Stimulated activated CD4-positive, alpha-beta T cell treated with anti-CD3 and anti-CD28 coated beads, Interleukin-4, amount 100 ng/mL, for 48 hours (primary cell): Measurements from ENCODE around the gene ENG.

Experiments
- DNase-seq, 2 donors: peaks; one replicate each; pipeline ENCODE4 v3.0.0-alpha.2; 2020; ENCODE audit warnings: low read depth in 2 of 2

Gene ENG

DNA sequence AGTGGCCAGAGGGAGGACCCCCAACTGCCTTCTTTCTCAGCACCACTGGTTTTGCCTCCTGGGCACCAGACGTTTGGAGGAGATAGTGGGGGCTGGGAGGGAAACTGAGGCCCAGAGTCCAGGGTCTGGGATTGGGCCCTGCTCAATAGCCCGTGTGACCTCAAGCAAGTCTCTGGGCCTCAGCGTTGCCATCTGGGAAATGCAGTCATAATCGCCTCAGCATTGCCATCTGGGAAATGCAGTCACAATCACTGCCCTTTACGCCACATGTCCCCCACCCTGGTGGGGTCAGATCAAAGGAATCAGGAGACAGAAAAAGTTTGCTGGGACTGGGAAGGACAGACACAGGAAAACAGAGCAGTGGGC, 77.6 kb downstream of the ENG start:
- no peak for DNase-seq

DNA sequence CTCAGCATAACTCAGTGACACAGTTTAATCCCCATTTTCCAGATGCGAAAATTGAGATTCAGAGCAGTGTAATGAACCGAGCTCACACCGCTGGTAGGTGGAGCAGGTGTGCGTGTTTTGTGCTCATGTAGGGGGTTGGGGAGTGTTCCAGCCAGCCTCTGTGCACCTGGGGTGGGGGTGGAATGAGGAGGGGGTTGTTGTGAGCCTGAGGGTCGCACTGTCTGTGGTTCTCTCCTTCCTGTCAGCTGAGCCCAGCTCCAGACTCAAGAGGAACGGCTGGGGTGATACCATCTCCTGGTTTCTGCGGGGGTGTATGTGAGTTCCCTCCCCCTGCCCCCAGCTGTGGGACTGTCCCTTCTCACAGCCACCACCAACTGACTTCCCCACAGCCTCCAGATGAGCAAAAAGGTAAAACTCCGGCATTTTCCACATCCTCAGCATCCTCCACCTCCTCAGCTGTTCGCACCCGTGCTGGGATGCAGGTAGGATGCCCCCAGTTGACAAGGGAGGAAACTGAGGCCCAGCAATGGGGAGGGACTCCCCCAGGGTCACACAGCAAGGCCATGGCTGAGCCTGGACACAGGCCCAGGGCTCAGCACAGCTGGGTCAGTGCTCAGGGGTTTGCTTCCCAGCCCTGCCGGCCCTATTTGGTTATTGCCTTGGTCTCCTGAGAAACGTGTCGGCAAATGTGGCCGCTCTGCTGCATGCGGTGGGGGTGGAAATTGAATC, 78.1 kb downstream of the ENG start:
- peak; percentile 56 to 60 for DNase-seq

DNA sequence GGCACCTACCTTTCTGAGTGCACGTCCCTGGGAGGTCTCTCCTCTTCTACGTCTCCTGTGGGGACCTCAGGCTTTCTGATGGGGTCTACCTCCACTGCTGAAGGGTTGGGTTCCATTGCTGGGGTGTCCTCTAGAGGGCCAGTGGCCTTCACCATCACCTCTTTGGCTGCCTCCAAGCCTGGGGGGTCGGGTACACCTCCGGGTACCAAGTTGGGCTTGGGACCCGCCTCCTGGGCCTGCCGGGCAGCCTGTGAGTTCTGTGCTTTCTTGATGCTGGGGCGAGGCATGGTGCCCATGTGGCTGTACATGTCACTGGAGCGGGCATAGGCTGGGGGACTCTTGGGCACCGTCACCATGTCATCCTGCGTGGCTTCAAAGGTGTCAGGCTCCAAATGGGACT, 80.5 kb downstream of the ENG start:
- no peak for DNase-seq

DNA sequence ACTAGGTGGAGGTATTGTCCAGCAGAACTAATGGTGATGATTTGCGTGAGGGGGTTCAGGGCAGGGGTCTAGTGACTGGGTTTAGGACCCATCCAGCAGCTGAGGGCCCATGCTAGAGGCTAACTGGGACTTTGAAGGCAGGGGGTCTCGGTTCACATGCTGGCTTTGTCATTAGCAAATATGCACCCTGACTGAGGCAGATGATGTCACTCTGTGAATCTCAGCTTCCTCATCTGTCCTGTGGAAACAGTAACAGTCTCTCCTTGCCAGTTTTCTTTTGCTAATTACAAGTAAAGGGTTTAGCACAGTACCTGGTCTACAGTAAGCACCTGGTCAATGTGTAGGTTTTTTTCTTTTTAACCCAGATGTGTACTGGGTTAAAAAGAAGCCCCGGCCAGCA, 81.2 kb downstream of the ENG start:
- no peak for DNase-seq

DNA sequence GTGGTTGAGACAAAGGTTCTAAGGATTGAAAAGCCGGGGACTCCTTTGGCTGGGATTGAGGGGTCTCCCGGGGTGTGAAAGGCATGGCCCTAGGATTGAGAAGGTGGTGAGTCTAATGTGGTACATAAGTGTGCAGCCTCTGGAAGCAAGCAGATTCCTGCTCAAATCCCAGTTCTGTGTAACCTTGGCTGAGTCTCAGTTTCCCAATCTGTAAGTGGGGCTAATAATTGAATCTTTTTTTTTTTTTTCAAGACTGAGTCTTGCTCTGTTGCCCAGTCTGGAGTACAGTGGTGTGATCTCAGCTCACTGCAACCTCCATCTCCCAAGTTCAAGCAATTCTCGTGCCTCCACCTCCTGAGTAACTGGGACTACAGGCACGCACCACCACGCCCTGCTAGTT, 81.9 kb downstream of the ENG start:
- no peak for DNase-seq

DNA sequence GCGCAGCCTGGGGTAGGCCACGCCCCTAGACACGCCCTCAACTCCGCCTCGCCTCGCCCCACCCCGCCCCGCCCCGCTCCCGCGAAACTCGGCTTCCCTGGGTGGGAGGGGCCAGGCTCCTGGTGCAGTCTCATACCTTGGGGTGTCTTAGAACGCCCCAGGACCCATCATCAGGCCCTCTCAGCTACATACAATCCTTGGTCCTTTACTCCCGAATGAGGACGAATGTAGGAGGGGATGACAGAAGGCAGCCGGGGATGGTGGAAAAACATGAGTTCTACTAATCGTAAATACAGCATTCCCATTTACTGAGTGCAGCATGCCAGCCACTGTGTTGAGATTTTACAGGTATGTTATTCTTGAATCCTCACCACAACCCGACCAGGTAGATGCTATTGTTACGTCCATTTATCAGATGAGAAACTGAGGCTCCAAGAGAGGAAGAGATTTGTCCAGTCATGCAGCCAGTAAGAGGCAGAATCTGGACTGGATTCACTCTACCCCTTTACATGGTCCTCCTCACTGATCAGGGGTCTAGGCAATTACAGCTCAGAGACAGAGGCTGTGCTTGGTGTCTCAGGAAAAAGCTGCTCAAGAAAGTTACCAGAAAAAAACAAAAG, 82.8 kb downstream of the ENG start:
- no peak for DNase-seq

DNA sequence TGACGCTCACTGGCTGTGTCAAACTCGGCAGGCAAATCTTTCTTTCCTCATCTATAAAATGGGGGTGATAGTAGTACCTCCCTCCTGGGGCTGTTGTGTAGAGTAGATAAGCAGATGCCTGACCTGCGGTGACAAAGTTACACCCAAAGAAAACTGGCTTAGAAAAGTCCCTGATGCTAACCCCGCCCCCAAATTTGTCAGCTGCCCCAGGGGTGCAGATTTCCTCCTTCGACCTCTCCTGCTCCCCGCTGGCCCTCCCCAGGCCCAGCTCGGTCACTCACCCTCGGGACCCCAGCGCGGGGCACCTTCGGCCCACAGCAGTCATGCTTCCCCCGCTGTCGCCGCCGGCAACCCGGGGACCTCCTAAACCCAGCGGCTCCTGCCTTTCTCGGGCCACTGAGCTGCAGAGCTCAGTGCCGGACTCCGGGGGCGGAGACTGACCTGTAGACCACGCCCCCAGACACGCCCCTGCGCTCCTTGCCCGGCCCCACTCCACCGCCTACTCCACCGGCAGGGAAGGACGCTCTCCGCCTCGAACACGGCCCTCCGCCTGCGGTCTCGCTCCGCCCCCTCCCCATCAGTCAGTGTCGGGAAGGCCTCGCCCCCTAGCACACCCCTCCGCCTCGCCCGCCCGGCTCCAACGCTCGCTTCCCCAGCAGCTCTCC, 83.4 kb downstream of the ENG start:
- peak; percentile 97 for DNase-seq

DNA sequence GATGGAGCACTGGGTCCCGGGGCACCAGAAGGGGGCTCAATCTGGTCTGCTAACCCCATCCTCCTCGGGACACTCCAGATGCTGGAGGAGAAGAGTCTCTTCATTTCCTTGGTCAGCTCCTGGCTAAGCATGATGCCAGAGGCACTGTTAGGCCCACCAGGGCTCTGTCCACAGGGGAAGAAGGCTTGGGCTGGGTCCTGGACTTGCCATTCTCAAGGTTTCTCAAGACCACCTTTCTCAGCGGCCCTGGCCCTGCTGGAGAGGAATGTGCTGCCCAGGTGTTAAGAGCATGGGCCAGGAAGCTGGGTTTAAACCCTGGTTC, 83.9 kb downstream of the ENG start:
- no peak for DNase-seq

DNA sequence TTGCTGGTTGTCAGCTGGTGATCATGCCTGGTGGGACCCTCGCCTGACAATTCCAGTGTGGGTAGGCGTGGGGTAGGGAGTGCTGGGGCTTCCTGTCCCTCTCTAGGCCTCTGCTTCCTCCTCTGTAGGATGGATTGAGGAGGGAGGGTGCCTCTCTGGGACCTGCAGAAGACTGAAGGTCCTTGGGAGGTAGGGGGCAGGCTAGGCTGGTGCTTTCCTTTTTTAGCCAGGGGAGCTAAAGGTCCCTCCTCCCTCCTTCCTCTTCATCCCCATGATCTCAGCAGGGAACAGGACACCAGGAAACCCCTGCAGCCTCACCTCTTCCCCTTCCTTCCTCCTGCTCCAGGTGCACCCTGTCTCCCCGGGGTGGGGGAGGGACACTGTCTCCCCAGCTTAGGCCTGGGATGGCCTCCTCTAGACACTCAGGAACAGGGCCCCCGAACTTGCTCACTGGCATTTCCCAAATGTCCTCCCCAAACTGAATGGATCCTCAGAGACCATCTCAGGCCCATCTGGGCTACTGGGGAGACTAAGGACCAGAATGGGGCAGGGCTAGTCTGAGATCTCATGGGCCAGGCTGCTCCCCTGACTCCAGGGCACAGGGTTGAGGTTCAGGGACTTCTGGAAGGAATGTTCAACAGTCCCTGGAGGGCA, 84.4 kb downstream of the ENG start:
- no peak for DNase-seq

DNA sequence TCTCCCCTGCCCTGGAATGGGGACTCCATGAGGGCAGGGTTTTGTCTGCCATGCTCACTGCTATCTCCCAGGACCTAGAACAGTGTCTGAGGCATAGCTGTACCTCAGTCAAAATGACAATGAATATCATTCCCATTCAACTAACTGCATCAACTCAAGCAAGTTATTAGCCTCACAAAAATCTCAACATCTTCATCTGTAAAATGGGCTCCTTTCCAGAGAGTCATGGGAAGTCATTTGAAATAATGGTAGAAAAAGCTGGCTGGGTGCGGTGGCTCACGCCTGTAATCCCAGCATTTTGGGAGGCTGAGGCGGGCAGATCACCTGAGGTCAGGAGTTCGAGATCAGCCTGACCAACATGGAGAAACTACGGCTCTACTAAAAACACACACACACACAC, 85.4 kb downstream of the ENG start:
- DNase-seq = no peak

DNA sequence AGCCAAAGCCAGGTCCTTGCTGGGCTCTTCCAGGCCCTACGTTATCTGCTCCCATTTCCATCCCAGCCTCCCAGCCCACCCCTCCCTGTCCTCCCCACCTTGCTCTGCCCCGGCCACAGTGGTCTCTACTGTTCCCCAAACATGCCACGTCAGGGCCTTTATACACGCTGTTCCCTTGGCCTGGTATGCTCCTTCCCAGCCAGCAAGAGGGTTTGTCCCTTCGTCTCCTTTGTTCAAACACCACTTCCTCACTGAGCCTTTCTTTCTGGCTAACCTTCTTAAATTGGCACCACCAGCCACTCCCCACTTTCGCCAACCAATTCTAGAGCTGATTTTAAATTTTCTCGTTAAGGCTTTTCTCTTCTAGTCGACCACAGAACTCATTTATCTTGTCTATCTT, 85.8 kb downstream of the ENG start:
- no peak for DNase-seq

DNA sequence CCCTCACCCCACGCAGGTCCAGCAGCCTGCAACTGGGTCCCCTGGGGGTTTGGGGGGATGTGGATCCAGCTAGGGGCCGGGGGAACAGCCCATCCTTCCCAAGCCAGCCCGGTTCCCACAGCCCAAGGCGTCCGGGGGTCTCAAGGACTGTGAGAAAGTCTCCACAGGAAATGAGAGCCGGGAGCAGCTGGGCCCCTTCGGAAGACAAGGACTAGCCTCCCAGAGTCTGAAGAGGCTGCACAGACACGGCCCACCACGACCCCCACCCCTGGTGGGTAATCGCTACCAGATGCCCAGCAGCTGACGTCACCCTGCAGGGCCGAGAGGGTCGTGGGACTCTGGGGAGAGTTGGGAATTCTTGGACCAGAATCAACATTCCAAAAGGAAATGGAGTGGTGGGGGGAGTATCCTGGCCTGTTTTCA, 86.5 kb downstream of the ENG start:
- DNase-seq = no peak

DNA sequence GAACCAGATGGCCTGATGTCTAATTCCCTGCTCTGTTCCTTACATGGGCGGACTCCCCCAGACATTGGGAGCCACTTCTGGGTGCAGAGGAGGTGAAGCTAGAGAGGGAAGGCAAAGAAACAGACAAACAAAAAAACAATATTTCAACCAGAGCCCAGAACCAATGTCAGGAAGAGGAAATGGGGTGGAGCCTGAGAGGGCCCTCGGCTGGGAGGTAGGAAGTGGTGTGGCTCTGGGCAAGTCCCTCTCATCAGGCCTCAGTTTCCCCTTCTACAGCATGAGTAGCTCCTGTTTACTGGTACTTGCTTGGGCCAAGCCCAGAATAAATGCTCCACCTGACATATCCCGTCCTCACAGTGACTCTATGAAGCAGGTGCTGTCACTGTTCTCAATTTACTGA, 87.0 kb downstream of the ENG start:
- no peak for DNase-seq

DNA sequence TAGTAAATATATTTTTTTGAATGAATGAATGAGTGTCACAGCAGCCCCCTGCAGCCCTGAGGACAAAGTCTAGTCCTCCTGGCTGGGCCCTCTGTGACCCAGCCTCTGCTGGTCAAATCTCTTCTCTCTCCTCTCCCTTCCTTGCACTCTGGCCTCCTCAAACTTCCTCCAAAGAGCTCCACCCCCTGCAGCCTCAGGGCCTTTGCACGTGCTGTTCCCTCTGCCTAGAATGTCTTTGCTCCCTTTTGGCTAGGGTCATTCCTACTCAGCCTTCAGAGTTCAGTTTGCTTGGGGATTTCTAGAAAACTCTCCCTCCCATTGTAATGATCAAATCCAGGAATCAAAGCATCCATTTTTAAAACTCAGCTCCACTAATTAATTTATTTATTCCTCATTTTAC, 89.0 kb downstream of the ENG start:
- no peak for DNase-seq
